HG03045 (cell line): ENCODE data around the gene SLC6A12.

ENCODE experiments used
- ATAC-seq: cut with Tn5 transposase; IDR thresholded peaks from one replicate; pipeline ENCODE4 v1.9.1; 2021; ENCODE audit warnings: mild to moderate bottlenecking, moderate library complexity; ENCODE audit not compliant: unreplicated experiment

The SLC6A12 gene

GRCh38 chr12:166425-167075, 47.4 kb downstream of the SLC6A12 start:
- ATAC-seq = no peak

GRCh38 chr12:165862-166368, 48.0 kb downstream of the SLC6A12 start:
- no peak for ATAC-seq

DNA sequence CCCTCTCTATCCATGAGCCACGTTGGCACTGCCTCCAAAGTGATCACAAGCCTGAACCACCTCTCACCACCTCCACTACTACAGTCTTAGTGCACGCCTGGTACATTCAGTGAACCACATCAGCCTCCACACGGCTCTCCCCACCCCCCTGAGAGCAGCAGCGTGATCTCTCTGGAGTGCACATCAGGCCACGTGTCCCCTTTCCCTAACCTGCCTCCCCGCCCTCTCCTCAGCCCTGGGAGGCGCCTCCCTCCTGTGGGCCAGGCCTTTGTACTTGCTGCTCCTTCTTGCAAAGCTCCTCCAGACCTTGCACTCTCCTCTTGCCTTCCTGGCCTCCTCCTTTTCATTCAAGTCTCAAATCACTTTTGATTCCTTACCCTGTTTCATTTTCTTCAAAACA, 49.8 kb downstream of the SLC6A12 start:
- no peak for ATAC-seq

DNA sequence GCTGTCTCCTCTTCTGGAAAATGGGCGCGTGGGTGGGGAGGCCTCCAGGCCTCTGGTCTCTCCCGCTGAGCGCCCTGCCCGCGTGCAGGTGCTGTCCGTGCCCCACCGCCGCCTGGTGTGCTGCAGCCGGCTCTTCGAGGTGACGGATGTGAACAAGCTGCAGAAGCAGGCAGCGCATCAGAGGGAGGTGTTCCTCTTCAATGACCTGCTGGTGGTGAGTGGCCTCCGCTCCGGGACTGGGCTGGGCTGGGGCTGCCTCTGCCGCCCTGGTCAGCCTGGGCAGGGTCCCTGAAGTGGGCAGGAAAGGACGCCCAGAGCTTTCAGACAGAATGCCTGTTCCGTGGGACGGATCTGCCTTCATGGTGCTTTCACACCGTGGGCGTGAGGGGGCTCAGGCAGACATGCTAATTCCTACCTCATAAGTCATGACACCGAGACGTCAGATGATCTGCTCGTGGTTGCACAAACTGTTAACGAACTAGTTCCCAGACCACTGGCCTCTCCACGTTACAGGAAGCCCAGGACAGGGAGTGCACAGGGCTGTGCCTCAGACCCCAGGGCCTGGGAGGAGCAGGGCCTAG, 50.5 kb downstream of the SLC6A12 start:
- ATAC-seq = no peak

DNA sequence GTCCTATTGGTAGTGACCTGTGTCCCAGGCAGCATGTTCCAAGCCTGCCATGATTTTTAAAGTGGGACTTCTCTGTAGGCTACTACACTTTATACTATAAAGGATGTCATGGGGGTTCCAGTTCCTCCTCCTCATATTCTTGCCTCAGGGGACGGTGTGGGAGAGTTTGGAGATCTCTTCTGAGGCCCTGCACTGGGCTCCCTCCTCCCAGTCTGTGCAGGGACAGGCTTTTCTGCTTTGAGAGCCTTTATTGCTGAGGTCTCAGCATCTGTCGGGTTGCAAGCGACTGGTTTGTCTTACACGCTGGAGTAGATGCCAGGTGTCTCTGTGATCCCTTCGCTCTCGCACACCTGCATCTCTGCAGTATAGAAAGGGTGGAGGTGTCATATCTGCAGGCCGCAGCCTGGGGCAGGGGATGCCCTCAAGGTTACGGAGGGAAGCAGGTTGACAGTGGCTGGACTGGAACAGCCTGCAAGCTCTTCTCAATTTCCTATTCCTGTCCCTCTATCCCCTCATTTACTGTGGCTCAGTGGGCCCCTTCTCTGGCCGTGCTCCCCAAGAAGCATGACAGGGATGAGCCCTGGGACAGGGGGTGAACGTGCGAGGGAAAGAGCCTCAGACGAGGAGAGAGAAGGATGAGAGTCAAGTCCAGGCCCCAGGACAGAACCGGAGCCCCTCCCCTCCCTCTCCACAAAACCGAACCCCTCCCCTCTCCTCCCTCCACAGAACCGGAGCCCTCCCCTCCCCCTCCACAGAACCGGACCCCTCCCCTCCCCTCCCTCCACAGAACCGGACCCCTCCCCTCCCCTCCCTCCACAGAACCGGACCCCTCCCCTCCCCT, 51.3 kb downstream of the SLC6A12 start:
- ATAC-seq = no peak

GRCh38 chr12:161823-162222, 52.1 kb downstream of the SLC6A12 start:
- ATAC-seq = no peak

GRCh38 chr12:160858-161257, 53.1 kb downstream of the SLC6A12 start:
- no peak for ATAC-seq

GRCh38 chr12:159156-159782, 54.7 kb downstream of the SLC6A12 start:
- ATAC-seq = no peak

DNA sequence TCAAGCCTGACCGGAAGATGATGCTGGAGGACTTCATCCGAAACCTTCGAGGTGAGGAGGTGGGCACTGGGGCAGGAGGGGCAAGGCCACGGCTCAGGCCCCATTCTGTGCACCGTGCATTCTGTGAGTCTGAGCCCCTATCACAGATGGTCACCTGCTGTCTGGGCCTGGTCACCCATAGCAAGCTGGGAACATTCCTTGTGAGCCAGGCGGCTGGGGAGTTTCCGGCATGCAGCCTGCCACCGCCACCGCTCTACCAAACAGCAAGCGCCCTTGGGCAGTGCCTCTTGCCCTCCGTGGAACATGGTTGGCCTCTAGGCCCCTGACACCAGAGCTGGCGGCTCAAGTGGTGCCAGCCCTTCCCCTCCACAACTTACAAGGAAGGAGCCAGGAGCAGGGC, 56.3 kb downstream of the SLC6A12 start:
- no peak for ATAC-seq

GRCh38 chr12:156945-157344, 57.0 kb downstream of the SLC6A12 start:
- ATAC-seq = no peak

GRCh38 chr12:155646-156045, 58.3 kb downstream of the SLC6A12 start:
- ATAC-seq = no peak

- ATAC-seq = no peak
Measured at GRCh38 chr12:155006-155405, 59.0 kb downstream of the SLC6A12 start.

DNA sequence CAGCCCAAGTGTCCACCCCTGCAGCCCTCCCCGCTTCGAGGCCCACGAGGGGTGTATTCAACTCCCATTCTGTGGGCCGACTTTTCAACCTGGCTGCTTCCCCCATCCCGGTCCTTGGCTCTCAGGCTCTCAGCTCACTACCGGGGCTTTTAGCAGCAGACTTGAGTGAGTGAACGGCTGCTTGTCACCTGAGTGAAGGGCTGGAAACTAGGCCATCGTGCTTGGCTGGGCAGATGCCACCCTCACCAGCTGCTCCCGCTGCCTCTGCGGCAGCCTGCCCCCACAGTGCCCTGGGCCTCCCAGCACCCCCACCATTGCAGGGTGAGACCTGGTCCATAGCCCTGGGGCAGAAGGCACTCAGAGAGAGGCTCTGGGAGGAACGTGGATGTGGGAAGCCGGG, 59.9 kb downstream of the SLC6A12 start:
- no peak for ATAC-seq

DNA sequence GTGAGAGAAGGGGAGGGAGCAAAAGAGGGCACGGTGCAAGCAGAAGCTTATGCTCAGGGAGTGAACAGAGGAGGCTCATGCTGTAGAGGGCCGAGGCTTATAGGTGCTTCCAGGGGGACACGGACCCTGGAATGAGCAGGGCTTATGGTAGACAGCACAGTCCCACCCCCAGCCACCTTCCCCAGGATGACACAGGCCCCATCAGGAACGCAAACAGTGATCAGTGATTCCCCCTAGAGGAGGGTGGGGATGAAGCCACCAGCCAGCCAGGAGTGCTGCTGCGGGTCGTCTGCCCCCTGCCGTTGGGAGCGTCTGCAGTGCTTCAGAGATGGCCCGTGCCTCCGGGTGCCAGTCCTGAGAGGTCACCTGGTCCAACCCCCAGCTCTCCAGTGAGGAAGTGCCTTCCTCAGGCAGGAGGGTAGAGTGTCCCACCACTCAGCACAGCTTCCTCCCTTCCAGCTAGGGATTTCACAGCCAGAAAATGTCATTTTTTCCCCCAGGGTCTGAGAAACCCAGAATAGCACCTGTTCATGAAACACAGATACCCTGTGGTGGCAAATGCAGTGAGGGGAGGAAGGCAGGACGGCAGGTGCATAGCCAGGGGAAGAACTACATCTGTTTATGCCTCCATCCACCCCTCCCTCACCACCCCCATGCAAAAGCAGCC, 60.7 kb downstream of the SLC6A12 start:
- ATAC-seq = peak; percentile 48

- ATAC-seq = no peak
Measured at GRCh38 chr12:152440-152839, 61.5 kb downstream of the SLC6A12 start.

DNA sequence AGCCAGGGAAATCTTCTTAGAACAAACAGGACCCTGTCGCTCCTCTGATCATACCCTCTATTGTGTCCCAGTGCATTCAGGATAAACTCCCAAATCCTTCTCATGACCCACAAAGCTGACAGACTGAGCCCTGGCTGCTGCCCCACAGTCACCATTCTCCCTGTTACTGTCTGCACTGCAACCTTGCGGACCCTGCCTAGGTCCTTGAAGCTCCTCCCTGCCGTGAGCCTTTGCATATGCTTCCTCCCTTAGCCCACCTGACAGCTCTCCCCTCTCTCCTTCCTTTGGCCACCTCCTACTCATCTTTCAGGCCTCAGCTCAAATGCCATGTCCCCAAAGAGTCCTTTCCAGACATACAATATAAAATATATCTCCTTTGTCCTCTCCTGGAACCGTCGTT, 62.4 kb downstream of the SLC6A12 start:
- no peak for ATAC-seq

- no peak for ATAC-seq
Measured at GRCh38 chr12:148676-149416, 65.1 kb downstream of the SLC6A12 start.

DNA sequence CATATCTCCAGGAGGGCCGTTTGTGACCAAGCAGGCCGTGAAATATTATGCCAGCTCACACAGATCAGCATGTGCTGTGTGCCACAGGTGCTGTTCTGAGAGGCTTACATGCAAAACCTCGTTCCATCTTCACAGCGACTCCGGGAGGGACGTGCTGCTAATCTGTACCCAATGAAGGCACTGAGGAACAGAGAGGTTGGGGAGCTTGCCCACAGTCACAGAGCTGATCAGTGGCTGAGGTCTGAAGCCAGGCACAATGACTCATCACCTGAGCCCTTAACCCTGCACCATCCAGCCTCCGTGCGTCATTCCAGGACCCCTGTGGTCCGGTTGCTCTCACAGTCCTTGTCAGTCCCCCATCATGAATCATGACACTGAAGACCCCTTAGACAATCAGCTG, 66.7 kb downstream of the SLC6A12 start:
- ATAC-seq = no peak

DNA sequence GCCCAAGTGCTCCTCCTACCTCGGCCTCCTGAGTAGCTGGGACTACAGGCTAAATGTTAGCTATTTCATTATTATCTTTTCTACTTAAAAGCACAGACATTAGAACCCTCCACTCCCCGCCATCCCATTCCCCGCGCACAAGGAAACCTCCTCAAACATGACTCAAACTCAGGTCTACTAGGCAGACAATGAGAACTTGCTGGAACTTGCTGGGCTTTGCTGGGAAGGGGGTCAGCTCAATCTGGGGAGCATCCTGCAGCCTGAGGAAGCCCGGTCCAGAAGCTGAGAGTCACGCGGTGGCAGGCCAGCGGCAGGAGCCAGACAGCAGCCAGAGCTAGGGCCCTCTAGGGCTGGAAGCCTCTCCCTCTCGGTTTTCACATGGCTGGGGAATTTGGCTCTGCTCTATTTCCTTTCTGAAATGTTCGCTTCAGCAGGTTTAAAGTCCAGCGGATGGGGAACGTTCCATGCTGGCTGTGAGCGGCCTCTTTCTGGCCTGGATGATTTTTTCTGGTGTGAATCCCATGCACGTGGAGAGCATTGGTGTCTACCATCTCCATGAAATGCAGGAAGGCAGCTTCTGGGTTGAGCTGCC, 68.5 kb downstream of the SLC6A12 start:
- no peak for ATAC-seq
